ENCODE measurements around the gene HLA-DPA1. TPM values are rescaled to one million over a fixed set of nuclear protein-coding genes. Genes with fewer than 3 reads are reported as not detected.

HLA-DPA1 gene
- total and polyA plus RNA-seq, 8 donors = 5.5 to 162 (median 9.2) TPM

DNA sequence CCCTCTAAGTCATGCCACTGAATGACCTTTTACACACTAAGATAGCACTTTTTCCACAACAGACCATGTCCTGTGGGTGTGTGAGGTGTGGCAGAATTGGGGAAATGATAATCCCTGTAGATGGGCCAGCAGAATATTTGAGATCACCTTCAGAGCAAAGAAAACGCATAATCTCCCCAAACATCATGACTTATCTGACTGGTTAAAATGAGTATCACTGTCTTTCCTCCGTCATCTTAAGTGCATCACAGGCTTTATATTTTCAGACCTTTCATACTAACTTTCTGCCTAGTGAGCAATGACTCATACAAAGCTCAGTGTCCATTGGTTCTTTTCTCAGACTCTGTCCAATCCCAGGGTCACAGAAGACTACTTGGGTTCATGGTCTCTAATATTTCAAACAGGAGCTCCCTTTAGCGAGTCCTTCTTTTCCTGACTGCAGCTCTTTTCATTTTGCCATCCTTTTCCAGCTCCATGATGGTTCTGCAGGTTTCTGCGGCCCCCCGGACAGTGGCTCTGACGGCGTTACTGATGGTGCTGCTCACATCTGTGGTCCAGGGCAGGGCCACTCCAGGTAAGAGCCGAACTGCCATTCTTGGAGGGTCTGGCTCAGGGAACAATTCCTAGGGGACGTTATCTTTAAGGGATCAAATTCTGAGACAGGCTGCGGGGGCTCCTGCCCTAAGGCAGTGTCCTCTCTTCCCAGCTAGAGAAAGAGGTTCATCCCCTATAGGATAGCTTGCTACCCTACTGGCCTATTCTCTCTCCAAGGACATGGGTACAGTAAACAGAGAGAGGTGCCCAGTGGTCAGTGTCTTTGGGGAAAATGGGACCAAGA lies 2.3 kb upstream of the HLA-DPA1 start, which contains the start of gene HLA-DPB1:
TSS of gene HLA-DPB1 (plus strand) at position 423 of the 838 bp plus-strand sequence. CDS start at position 475, 52 bp downstream.
- Histone ChIP-seq H3K4me3 (peak within 1 kb of the TSS in 1 of 4 donors; percentile 19), H3K27ac (peak within 1 kb of the TSS in 2 of 4 donors; percentile 50 to 74), H3K36me3 (no peaks in the 10 kb centered on the region), H3K4me1 (no peaks in the 10 kb centered on the region), H3K9me3 (no peaks in the 10 kb centered on the region), H3K27me3 (peaks cover 0 to 4% (median 0%) of the 10 kb centered on the region in 4 donors)
- TF ChIP-seq, protein P1, sequence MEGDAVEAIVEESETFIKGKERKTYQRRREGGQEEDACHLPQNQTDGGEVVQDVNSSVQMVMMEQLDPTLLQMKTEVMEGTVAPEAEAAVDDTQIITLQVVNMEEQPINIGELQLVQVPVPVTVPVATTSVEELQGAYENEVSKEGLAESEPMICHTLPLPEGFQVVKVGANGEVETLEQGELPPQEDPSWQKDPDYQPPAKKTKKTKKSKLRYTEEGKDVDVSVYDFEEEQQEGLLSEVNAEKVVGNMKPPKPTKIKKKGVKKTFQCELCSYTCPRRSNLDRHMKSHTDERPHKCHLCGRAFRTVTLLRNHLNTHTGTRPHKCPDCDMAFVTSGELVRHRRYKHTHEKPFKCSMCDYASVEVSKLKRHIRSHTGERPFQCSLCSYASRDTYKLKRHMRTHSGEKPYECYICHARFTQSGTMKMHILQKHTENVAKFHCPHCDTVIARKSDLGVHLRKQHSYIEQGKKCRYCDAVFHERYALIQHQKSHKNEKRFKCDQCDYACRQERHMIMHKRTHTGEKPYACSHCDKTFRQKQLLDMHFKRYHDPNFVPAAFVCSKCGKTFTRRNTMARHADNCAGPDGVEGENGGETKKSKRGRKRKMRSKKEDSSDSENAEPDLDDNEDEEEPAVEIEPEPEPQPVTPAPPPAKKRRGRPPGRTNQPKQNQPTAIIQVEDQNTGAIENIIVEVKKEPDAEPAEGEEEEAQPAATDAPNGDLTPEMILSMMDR (IDR thresholded peaks at IDR 0.05) = no peak
- no peak for DNase-seq
- peak; percentile 20 for FAIRE-seq
- WGBS, 2 donors = 50 to 62% methylated on average over 10 of the region's 10 CpGs
- peak; percentile 61 to 85 (median 80) for ATAC-seq
- intact Hi-C loops (cut with DNase I) = no loop called here

DNA sequence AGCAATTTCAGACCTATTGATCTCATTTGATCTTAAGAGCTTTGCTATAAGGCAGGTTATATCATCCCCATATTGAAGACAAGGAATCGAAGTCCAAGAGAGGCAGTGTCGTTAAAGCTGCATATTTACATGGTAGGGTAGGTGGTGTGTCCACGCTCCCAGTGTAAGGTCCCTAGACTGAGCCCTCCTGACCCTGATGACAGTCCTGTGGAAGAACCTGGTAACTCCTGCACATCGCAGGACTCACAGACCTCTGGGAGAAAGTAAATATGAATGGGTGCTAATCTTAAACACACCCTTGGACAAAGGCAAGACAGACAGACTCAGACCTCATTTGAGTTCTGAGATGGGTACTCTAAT lies 1.7 kb upstream of the HLA-DPA1 start:
- no peak for ATAC-seq
- intact Hi-C loops (cut with DNase I) = no loop called here
- Histone ChIP-seq H3K27me3 (peaks cover 0 to 4% (median 0%) of the 10 kb centered on the region in 4 donors), H3K4me1 (no peaks in the 10 kb centered on the region), H3K4me3 (no peak overlapping the region), H3K36me3 (no peaks in the 10 kb centered on the region), H3K27ac (peak overlapping the region in 2 of 4 donors; percentile 50 to 74), H3K9me3 (no peaks in the 10 kb centered on the region)
- TF ChIP-seq, protein P1 (IDR thresholded peaks at IDR 0.05) = no peak
- no peak for FAIRE-seq
- no peak for DNase-seq
- WGBS, 2 donors = 68 to 78% methylated on average over 4 of the region's 4 CpGs

DNA sequence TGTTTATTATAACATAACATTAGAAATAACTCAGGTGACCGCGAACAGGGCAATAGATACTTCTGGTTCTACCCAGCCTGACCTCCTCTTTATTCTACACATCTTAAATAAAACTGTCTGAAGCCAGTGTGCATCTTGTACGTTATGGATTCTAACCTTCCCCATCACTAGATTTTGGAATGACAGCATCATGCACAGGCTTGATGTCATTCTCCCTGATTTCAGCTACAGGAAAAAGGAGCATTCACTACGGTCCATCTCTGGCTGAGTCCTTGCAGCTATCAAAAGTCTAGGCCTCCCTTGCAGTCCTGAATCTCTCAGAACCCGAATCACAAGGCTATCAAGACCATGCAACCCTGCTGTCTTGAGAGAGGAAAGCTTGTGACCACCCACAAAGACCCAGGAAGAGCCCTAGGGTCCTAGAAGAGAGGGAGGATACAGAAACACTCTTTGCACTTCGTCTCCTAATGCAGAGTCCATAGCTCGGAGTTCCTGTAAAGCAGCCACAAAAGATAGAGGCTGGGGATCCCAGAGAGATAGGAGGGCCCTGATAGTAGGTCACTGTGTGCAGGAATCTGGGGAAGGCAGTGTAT lies 845 bp downstream of the HLA-DPA1 start:
- no peak for ATAC-seq
- no peak for FAIRE-seq
- Histone ChIP-seq H3K27ac (no peak overlapping the region), H3K4me3 (peak overlapping the region in 1 of 4 donors; percentile 20), H3K36me3 (no peaks in the 10 kb centered on the region), H3K4me1 (no peaks in the 10 kb centered on the region), H3K27me3 (peaks cover 0 to 4% (median 0%) of the 10 kb centered on the region in 4 donors), H3K9me3 (no peaks in the 10 kb centered on the region)
- WGBS, 2 donors = 57 to 60% methylated on average over 7 of the region's 7 CpGs
- intact Hi-C loops (cut with DNase I) = no loop called here
- DNase-seq = no peak
- TF ChIP-seq, protein P1 (IDR thresholded peaks at IDR 0.05) = no peak

DNA sequence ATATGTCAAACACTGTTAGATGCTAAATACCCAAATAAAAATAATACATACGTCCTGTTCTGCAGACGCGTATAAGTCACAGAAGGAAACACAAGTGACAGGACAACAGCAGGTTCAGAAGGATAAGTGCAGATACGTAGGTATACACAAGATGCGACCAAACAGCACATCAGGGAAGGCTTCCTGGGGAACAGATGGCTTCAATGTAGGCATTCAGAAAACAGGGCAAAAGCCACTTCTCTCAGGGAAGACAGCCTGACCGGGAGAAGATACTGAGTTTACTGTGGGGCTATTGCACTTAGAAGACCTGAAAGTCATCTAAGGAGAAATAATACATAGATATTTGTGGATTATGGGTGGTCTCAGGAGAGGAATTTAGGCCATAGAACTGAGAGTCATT lies 1.9 kb downstream of the HLA-DPA1 start:
- H3K4me3 ChIP-seq = no peak overlapping the region
- intact Hi-C loops (cut with DNase I) = no loop called here
- no peak for ATAC-seq
- no peaks in the 10 kb centered on the region for H3K36me3 ChIP-seq
- DNase-seq = no peak
- no peak for FAIRE-seq
- no peaks in the 10 kb centered on the region for H3K4me1 ChIP-seq
- WGBS, 2 donors = 64 to 69% methylated on average over 6 of the region's 6 CpGs
- H3K9me3 ChIP-seq = no peaks in the 10 kb centered on the region
- peaks cover 0 to 4% (median 0%) of the 10 kb centered on the region in 4 donors for H3K27me3 ChIP-seq
- TF ChIP-seq, protein P1 (IDR thresholded peaks at IDR 0.05) = no peak
- no peak overlapping the region for H3K27ac ChIP-seq

All from pancreas (tissue), 10 donors.